Lung (tissue), 12 donors: Measurements from ENCODE around the gene CGNL1. TPM values are rescaled to one million over a fixed set of nuclear protein-coding genes. Genes with fewer than 3 reads are reported as not detected.

Experiments
- ATAC-seq: fragments of 200-7000 bp; cut with Tn5 transposase; one replicate; pipeline ENCODE4 v1.9.1; 2020; ENCODE audit warnings: moderate number of reproducible peaks; ENCODE audit not compliant: insufficient read depth, low FRiP score
- DNase-seq, 3 donors: peaks; one replicate each; pipeline ENCODE4 v3.0.0-alpha.2; 2013 to 2017
- H3K27ac ChIP-seq, 2 donors: one replicate each; pipeline ENCODE4 v1.5.1; 2013; ENCODE audit warnings: mild to moderate bottlenecking in 2 of 2, moderate library complexity in 2 of 2, control low read depth in 1 of 2, inconsistent platforms in 1 of 2, low read depth in 1 of 2, low read length in 1 of 2
- H3K27me3 ChIP-seq, 3 donors: one replicate each; pipeline ENCODE4 v1.5.1; 2013; ENCODE audit warnings: low read length in 2 of 3; ENCODE audit not compliant: control insufficient read depth in 3 of 3, insufficient read depth in 3 of 3
- H3K36me3 ChIP-seq, 4 donors: one replicate each; pipeline ENCODE4 v1.5.1; 2013; ENCODE audit warnings: low read length in 4 of 4, mild to moderate bottlenecking in 1 of 4, moderate library complexity in 1 of 4; ENCODE audit not compliant: control insufficient read depth in 4 of 4, insufficient read depth in 4 of 4
- H3K4me1 ChIP-seq, 5 donors: one replicate each; pipeline ENCODE4 v1.5.1; 2013; ENCODE audit warnings: low read length in 5 of 5, mild to moderate bottlenecking in 2 of 5, moderate library complexity in 1 of 5; ENCODE audit not compliant: control insufficient read depth in 5 of 5, insufficient read depth in 5 of 5
- H3K4me3 ChIP-seq: one replicate; pipeline ENCODE4 v1.5.1; 2013; ENCODE audit warnings: mild to moderate bottlenecking, control low read depth, moderate library complexity
- H3K9ac ChIP-seq, 2 donors: one replicate each; pipeline ENCODE4 v1.5.1; 2013; ENCODE audit warnings: low read length in 2 of 2, control low read depth in 1 of 2; ENCODE audit not compliant: insufficient read depth in 1 of 2
- H3K9me3 ChIP-seq, 4 donors: one replicate each; pipeline ENCODE4 v1.5.1; 2013; ENCODE audit warnings: low read length in 3 of 4, mild to moderate bottlenecking in 1 of 4, moderate library complexity in 1 of 4; ENCODE audit not compliant: control insufficient read depth in 4 of 4, insufficient read depth in 3 of 4
- CTCF ChIP-seq: IDR thresholded peaks from 2 replicates; pipeline ENCODE4 v1.5.1; 2012; ENCODE audit warnings: mild to moderate bottlenecking; ENCODE audit errors: control extremely low read depth, extremely low read depth
- WGBS, 2 donors: extraction: QIAGEN DNeasy Blood & Tissue Kit; methylation state at CpG; one replicate each; pipeline ENCODE4 v1.1.7; 2013; 5-methylcytosine and 5-hydroxymethylcytosine counted together
- polyA plus RNA-seq, 2 donors: library from polyadenylated mRNA; stranded (reverse); fragments of 200-250 nt; gene quantifications; one replicate each; pipeline ENCODE4 v1.2.1, GENCODE V29; 2013
- total RNA-seq, 2 donors: library from RNA; depleted of rRNA in 1 of 2; stranded (reverse); fragments of >200 nt in 1 of 2; gene quantifications; one replicate each; pipeline ENCODE4 v1.2.1, GENCODE V29; 2014 to 2021
- donor health status: control.
- donor health status: control.
- donor health status: Bipolar disorder and iron deficiency.
- donor health status: healthy.
- donor health status: DM: yes; HTN: yes; CAD: no.

Gene CGNL1
- total and polyA plus RNA-seq, 4 donors, result 9.0 to 42.5 (median 22.9) TPM

GRCh38 chr15:57403017-57403416, 26.7 kb downstream of the CGNL1 start:
- H3K9me3 ChIP-seq, result peaks cover 0 to 1% (median 0%) of the 10 kb centered on the region in 4 donors
- H3K36me3 ChIP-seq, result no peaks in the 10 kb centered on the region
- no peak overlapping the region for H3K4me3 ChIP-seq
- ATAC-seq, result no peak
- peaks cover 0 to 14% (median 5%) of the 10 kb centered on the region in 5 donors for H3K4me1 ChIP-seq
- no peak overlapping the region for H3K27ac ChIP-seq
- 42 to 52% methylated on average over 4 of the region's 4 CpGs for whole genome bisulfite sequencing, 2 donors
- no peak overlapping the region for H3K9ac ChIP-seq
- no peaks in the 10 kb centered on the region for H3K27me3 ChIP-seq
- no peak for TF ChIP-seq CTCF
- peak in 1 of 3 donors; percentile 21 for DNase-seq

- Histone ChIP-seq H3K27ac (no peak overlapping the region), H3K27me3 (no peaks in the 10 kb centered on the region), H3K36me3 (no peaks in the 10 kb centered on the region), H3K9ac (no peak overlapping the region), H3K9me3 (peaks cover 0 to 1% (median 0%) of the 10 kb centered on the region in 4 donors), H3K4me1 (peaks cover 0 to 8% (median 5%) of the 10 kb centered on the region in 5 donors), H3K4me3 (no peak overlapping the region)
- ATAC-seq, result no peak
- no peak for TF ChIP-seq CTCF
- DNase-seq, result peak in 1 of 3 donors; percentile 22
- WGBS, 2 donors, result 74 to 89% methylated on average over 5 of the region's 5 CpGs
Observed at GRCh38 chr15:57403566-57404325, 27.4 kb downstream of the CGNL1 start.

DNA sequence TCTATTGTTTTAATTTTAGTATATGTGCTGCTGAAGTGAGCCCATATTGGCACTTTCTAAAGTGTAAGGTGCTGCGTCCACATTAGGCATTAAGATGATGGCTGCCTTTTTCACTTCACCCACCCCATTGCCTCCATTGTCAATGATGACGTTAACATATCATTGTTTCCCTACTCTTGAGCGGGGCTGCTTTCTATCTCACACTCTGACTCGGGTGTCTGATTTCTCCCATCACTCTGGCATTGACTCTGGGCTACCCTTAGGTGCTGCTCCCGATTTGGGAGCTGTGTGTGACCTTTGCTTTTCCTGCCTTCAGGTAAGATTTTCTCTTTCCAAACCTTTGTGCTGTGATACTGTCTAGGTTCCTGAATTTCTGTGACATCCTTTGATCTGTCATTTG, 28.8 kb downstream of the CGNL1 start:
- Histone ChIP-seq H3K9ac (no peak overlapping the region), H3K27me3 (no peaks in the 10 kb centered on the region), H3K4me3 (no peak overlapping the region), H3K36me3 (no peaks in the 10 kb centered on the region), H3K27ac (no peak overlapping the region), H3K4me1 (peaks cover 0 to 8% (median 5%) of the 10 kb centered on the region in 5 donors), H3K9me3 (peaks cover 0 to 1% (median 0%) of the 10 kb centered on the region in 4 donors)
- ATAC-seq, result no peak
- 81 to 82% methylated on average over 5 of the region's 5 CpGs for WGBS, 2 donors
- DNase-seq, result no peak
- TF ChIP-seq CTCF, result no peak
